Mammary epithelial cell (primary cell): ENCODE measurements around the gene HSPBP1.

Experiments used
- EZH2 ChIP-seq: IDR thresholded peaks from 2 replicates; pipeline ENCODE4 v1.6.1; 2012; ENCODE audit warnings: low read length, inconsistent platforms, borderline replicate concordance
- TF ChIP-seq, protein P1 (sequence below), 2 donors: IDR thresholded peaks in 1 of 2; conservative IDR thresholded peaks in 1 of 2; 2 replicates each; pipeline ENCODE4 v1.5.1; 2011 to 2012; ENCODE audit warnings: inconsistent platforms in 2 of 2, low read length in 2 of 2, mild to moderate bottlenecking in 2 of 2, control low read depth in 1 of 2, low read depth in 1 of 2; ENCODE audit not compliant: insufficient read depth in 1 of 2; ENCODE audit errors: extremely low read depth in 1 of 2

DNA sequence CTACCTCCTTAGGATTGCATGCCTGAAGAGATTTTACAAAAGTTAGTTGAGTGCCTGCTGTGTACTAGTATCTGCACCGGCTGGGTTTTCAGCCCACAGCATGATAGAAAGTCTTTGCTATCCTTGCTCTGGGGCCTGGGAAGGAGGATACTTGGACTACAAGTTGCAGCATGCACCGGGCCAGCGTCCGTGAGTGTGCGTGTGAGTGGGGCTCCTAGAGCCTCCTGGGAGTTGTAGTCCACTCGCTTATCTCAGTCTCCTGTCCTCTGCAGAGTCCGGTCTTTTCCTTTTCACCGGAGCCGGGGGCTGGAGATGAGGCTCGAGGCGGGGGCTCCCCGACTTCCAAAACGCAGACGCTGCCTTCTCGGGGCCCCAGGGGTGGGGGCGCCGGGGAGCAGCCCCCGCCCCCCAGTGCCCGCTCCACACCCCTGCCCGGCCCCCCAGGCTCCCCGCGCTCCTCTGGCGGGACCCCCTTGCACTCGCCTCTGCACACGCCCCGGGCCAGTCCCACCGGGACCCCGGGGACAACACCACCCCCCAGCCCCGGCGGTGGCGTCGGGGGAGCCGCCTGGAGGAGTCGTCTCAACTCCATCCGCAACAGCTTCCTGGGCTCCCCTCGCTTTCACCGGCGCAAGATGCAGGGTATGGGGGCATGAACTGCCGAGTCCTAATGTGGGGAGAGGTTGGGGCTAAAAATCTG lies 24.5 kb upstream of the HSPBP1 start:
- TF ChIP-seq, protein P1, sequence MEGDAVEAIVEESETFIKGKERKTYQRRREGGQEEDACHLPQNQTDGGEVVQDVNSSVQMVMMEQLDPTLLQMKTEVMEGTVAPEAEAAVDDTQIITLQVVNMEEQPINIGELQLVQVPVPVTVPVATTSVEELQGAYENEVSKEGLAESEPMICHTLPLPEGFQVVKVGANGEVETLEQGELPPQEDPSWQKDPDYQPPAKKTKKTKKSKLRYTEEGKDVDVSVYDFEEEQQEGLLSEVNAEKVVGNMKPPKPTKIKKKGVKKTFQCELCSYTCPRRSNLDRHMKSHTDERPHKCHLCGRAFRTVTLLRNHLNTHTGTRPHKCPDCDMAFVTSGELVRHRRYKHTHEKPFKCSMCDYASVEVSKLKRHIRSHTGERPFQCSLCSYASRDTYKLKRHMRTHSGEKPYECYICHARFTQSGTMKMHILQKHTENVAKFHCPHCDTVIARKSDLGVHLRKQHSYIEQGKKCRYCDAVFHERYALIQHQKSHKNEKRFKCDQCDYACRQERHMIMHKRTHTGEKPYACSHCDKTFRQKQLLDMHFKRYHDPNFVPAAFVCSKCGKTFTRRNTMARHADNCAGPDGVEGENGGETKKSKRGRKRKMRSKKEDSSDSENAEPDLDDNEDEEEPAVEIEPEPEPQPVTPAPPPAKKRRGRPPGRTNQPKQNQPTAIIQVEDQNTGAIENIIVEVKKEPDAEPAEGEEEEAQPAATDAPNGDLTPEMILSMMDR (conservative IDR thresholded peaks at IDR 0.05 in 1 of 2, IDR thresholded peaks at IDR 0.05 in 1 of 2; ENCODE audit: extremely low read depth in 1 of 2, insufficient read depth in 1 of 2, low read depth in 1 of 2, low read length in 2 of 2): no peak
- TF ChIP-seq EZH2: no peak
